ENCODE measurements around the gene BCL2L1.
"Not testable (repeated sequence)": the region's sequence is repeated elsewhere in the genome, so short reads cannot be mapped to it uniquely, and the experiment has no call there.

Gene BCL2L1

GRCh38 chr20:31671324-31671723 is 51.3 kb downstream of the BCL2L1 start:
- no peak overlapping the region for H3K4me2 ChIP-seq (ENCODE audit: low read length)
- no peak overlapping the region for H3K4me3 ChIP-seq (ENCODE audit: low read length)
- H3K9ac ChIP-seq (ENCODE audit: low read length): no peak overlapping the region
- no peaks in the 10 kb centered on the region for H3K9me3 ChIP-seq (ENCODE audit: insufficient read depth, low read length)
- H3K4me1 ChIP-seq (ENCODE audit: low read length): peaks cover 25% of the 10 kb centered on the region
- no peaks in the 10 kb centered on the region for H3K27me3 ChIP-seq (ENCODE audit: low read depth, low read length)
- no peak for TF ChIP-seq EZH2phosphoT487 (IDR thresholded peaks at IDR 0.05; ENCODE audit: low read depth)
- no peaks in the 10 kb centered on the region for H4K20me1 ChIP-seq (ENCODE audit: insufficient read depth, low read length)
- no peaks in the 10 kb centered on the region for H3K36me3 ChIP-seq (replicated peaks; ENCODE audit: low read depth, low read length)
- H3K27ac ChIP-seq (ENCODE audit: low read length): no peak overlapping the region
- H2AFZ ChIP-seq (ENCODE audit: low read depth, low read length): no peak overlapping the region
- H3K79me2 ChIP-seq (ENCODE audit: low read length): peaks cover 36% of the 10 kb centered on the region

DNA sequence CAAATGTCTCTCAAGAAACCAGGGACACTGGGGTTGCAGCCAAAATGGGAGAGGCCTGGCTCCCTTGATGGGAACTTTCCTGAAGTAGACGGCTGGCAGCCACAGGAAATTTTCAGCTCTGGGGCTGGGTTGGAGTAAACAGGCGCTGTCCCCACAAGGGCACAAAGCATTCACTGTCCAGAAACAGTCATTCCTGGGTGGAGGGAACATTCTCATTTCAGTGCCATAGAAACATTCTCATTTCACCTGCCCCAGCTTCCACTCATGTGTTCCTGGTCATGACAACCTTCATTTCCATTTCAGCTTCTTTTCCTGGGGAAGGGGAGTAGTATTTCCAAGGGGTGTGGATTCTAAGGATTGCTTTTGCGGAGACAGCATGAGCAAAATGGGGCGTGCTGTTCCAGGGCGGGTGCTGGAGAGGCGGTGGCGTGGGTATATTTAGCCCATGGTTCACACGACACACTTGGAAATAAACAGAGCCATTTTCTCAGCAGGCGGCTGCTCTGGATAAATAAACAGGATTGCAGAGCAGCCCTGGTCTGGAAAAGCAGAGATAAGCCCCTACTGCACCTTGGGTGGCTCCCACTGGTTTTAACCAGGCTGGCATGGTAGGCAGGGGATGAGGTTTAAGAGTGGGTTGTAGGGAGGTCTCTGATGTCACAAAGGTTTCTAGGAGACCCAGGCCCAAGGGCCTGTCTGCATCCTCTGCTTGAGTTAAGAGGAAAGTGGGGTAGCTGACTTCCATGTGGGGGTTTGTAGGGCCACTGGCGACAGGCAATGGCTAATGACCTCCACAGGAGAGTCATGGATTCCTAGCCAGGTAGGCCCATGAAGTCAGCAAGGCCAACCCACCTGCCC is 52.1 kb downstream of the BCL2L1 start:
- H3K36me3 ChIP-seq (replicated peaks; ENCODE audit: low read depth, low read length): peaks cover 5% of the 10 kb centered on the region
- H3K27me3 ChIP-seq (ENCODE audit: low read depth, low read length): no peaks in the 10 kb centered on the region
- H3K79me2 ChIP-seq (ENCODE audit: low read length): peaks cover 28% of the 10 kb centered on the region
- H3K4me2 ChIP-seq (ENCODE audit: low read length): no peak overlapping the region
- H4K20me1 ChIP-seq (ENCODE audit: insufficient read depth, low read length): no peaks in the 10 kb centered on the region
- H3K4me3 ChIP-seq (ENCODE audit: low read length): no peak overlapping the region
- no peak for TF ChIP-seq EZH2phosphoT487 (IDR thresholded peaks at IDR 0.05; ENCODE audit: low read depth)
- no peak for TF ChIP-seq CTCF (IDR thresholded peaks at IDR 0.05; ENCODE audit: low read depth, low read length)
- H3K27ac ChIP-seq (ENCODE audit: low read length): no peak overlapping the region
- no peak overlapping the region for H3K9ac ChIP-seq (ENCODE audit: low read length)
- H2AFZ ChIP-seq (ENCODE audit: low read depth, low read length): no peak overlapping the region
- peaks cover 18% of the 10 kb centered on the region for H3K4me1 ChIP-seq (ENCODE audit: low read length)
- no peaks in the 10 kb centered on the region for H3K9me3 ChIP-seq (ENCODE audit: insufficient read depth, low read length)

- Histone ChIP-seq H3K4me1 (ENCODE audit: low read length) (peaks cover 11% of the 10 kb centered on the region), H3K27ac (ENCODE audit: low read length) (no peak overlapping the region), H3K4me2 (ENCODE audit: low read length) (no peak overlapping the region), H3K79me2 (ENCODE audit: low read length) (peaks cover 21% of the 10 kb centered on the region), H3K27me3 (ENCODE audit: low read depth, low read length) (no peaks in the 10 kb centered on the region), H3K9ac (ENCODE audit: low read length) (no peak overlapping the region), H4K20me1 (ENCODE audit: insufficient read depth, low read length) (no peaks in the 10 kb centered on the region), H3K36me3 (replicated peaks; ENCODE audit: low read depth, low read length) (peaks cover 12% of the 10 kb centered on the region), H3K9me3 (ENCODE audit: insufficient read depth, low read length) (no peaks in the 10 kb centered on the region), H3K4me3 (ENCODE audit: low read length) (no peak overlapping the region), H2AFZ (ENCODE audit: low read depth, low read length) (no peak overlapping the region)
- TF ChIP-seq CTCF (IDR thresholded peaks at IDR 0.05; ENCODE audit: low read depth, low read length) (no peak), EZH2phosphoT487 (IDR thresholded peaks at IDR 0.05; ENCODE audit: low read depth) (no peak)
Measured at GRCh38 chr20:31669876-31670275, 52.8 kb downstream of the BCL2L1 start.

GRCh38 chr20:31668944-31669343 is 53.7 kb downstream of the BCL2L1 start:
- not testable (repeated sequence) for H3K4me3 ChIP-seq (ENCODE audit: low read length); H2AFZ ChIP-seq (ENCODE audit: low read depth, low read length); H4K20me1 ChIP-seq (ENCODE audit: insufficient read depth, low read length); H3K9ac ChIP-seq (ENCODE audit: low read length); H3K9me3 ChIP-seq (ENCODE audit: insufficient read depth, low read length); H3K27me3 ChIP-seq (ENCODE audit: low read depth, low read length); H3K4me2 ChIP-seq (ENCODE audit: low read length); H3K4me1 ChIP-seq (ENCODE audit: low read length); H3K27ac ChIP-seq (ENCODE audit: low read length)
- Histone ChIP-seq H3K36me3 (replicated peaks; ENCODE audit: low read depth, low read length) (peaks cover 19% of the 10 kb centered on the region), H3K79me2 (ENCODE audit: low read length) (peaks cover 14% of the 10 kb centered on the region)

Data from OCI-LY3 (cell line).